CD4-positive, alpha-beta T cell (primary cell): ENCODE data around the gene BET1. TPM values are rescaled to one million over a fixed set of nuclear protein-coding genes. Genes with fewer than 3 reads are reported as not detected.

Source experiments
- ATAC-seq: fragments of 200-7000 bp; cut with Tn5 transposase; one replicate; pipeline ENCODE4 v1.10.0; 2022; ENCODE audit warnings: mild to moderate bottlenecking; ENCODE audit not compliant: poor library complexity
- CTCF ChIA-PET: fragments of 350-600 bp; sonication (Branson Sonifier 250); formaldehyde crosslinking; loops from one replicate; lab custom pipeline; 2021; ENCODE audit warnings: antibody characterized with exemption, inconsistent platforms; lab: Charles Lee
- POLR2A ChIA-PET: fragments of 350-600 bp; sonication (Branson Sonifier 250); formaldehyde crosslinking; loops from one replicate; lab custom pipeline; 2021; ENCODE audit warnings: antibody characterized with exemption, inconsistent platforms; lab: Charles Lee
- DNase-seq, 14 experiments: peaks; one replicate each; pipeline ENCODE4 v3.0.0-alpha.2; 2013 to 2020; ENCODE audit warnings: mixed read lengths in 2 of 14
- H3K27ac ChIP-seq, 2 donors: one replicate each; pipeline versions ENCODE4 v1.5.1 to v1.7.0; 2013; ENCODE audit warnings: low read length in 2 of 2, low read depth in 1 of 2, mild to moderate bottlenecking in 1 of 2
- H3K27me3 ChIP-seq, 2 experiments: 1 replicate in 1 of 2; 2 replicates in 1 of 2; pipeline versions ENCODE4 v1.6.1 to v1.7.0; 2013; ENCODE audit warnings: low read length in 2 of 2, control low read depth in 1 of 2, mild to moderate bottlenecking in 1 of 2, moderate library complexity in 1 of 2; ENCODE audit not compliant: insufficient read depth in 2 of 2, control insufficient read depth in 1 of 2
- H3K36me3 ChIP-seq: one replicate; pipeline ENCODE4 v1.6.1; 2013; ENCODE audit warnings: low read length, control low read depth; ENCODE audit not compliant: insufficient read depth
- H3K4me1 ChIP-seq: one replicate; pipeline ENCODE4 v1.6.1; 2013; ENCODE audit warnings: low read length, control low read depth; ENCODE audit not compliant: insufficient read depth
- H3K4me3 ChIP-seq: one replicate; pipeline ENCODE4 v1.5.1; 2013; ENCODE audit warnings: mild to moderate bottlenecking, low read length, moderate library complexity
- H3K9me3 ChIP-seq, 2 experiments: 1 replicate in 1 of 2; 2 replicates in 1 of 2; pipeline versions ENCODE4 v1.6.1 to v1.7.0; 2013; ENCODE audit warnings: low read length in 2 of 2, mild to moderate bottlenecking in 2 of 2, control low read depth in 1 of 2, moderate library complexity in 1 of 2; ENCODE audit not compliant: control insufficient read depth in 1 of 2, insufficient read depth in 1 of 2
- H3K27ac Mint-ChIP-seq: one replicate; pipeline ENCODE4 v1.8.0; 2020; ENCODE audit warnings: mixed read lengths
- H3K27me3 Mint-ChIP-seq: one replicate; pipeline ENCODE4 v1.8.0; 2021; ENCODE audit warnings: mixed read lengths
- H3K36me3 Mint-ChIP-seq: one replicate; pipeline ENCODE4 v1.8.0; 2021; ENCODE audit warnings: low read depth, mixed read lengths
- H3K4me1 Mint-ChIP-seq: one replicate; pipeline ENCODE4 v1.8.0; 2021; ENCODE audit warnings: low read depth, mixed read lengths
- H3K4me3 Mint-ChIP-seq: one replicate; pipeline ENCODE4 v1.8.0; 2020; ENCODE audit warnings: mild to moderate bottlenecking, mixed read lengths
- H3K9me3 Mint-ChIP-seq: one replicate; pipeline ENCODE4 v1.8.0; 2020; ENCODE audit warnings: mixed read lengths
- CTCF ChIP-seq: fragments of 200-600 bp; IDR thresholded peaks from one replicate; pipeline ENCODE4 v1.8.0; 2022; ENCODE audit warnings: antibody characterized with exemption, mild to moderate bottlenecking
- intact Hi-C, 2 experiments: fragments of 100-400 bp; cut with DNase I in 1 of 2; cut with micrococcal nuclease in 1 of 2; formaldehyde crosslinking; loops; one replicate each; pipeline versions ENCODE4 v1.15.1 to v1.9.0; 2023 to 2025; cut with DNase I, micrococcal nuclease
- total RNA-seq, 174 experiments: library from RNA in 2 of 174; stranded (reverse) in 2 of 174; gene quantifications; one replicate each; pipeline ENCODE4 v1.2.3 and lab custom pipeline; 2021 to 2026

The BET1 gene
- total RNA-seq, 2 experiments from 2014 or later = 7.4 to 9.5 TPM

- DNase-seq = no peak
- no peaks in the 10 kb centered on the region for H3K9me3 ChIP-seq
- Mint-ChIP-seq H3K27me3 (no peaks in the 10 kb centered on the region), H3K4me1 (no peaks in the 10 kb centered on the region), H3K36me3 (no peaks in the 10 kb centered on the region), H3K4me3 (no peak overlapping the region), H3K9me3 (no peaks in the 10 kb centered on the region), H3K27ac (no peak overlapping the region)
- TF ChIP-seq CTCF = no peak
- no peaks in the 10 kb centered on the region for H3K27me3 ChIP-seq
- H3K4me3 ChIP-seq = no peak overlapping the region
- intact Hi-C loops = no loop called here
- no peaks in the 10 kb centered on the region for H3K36me3 ChIP-seq
- ChIA-PET POLR2A (no interaction called here), CTCF (no interaction called here)
- no peaks in the 10 kb centered on the region for H3K4me1 ChIP-seq
- no peak for ATAC-seq
- H3K27ac ChIP-seq = no peak overlapping the region
These were observed 32.0 kb downstream of the BET1 start for GRCh38 chr7:93972029-93972725.

- H3K27ac Mint-ChIP-seq = no peak overlapping the region
- no peak for ATAC-seq
These were observed 35.1 kb downstream of the BET1 start for GRCh38 chr7:93968911-93969620.

GRCh38 chr7:93964813-93965212, 39.3 kb downstream of the BET1 start:
- Mint-ChIP-seq H3K36me3 (no peaks in the 10 kb centered on the region), H3K9me3 (no peaks in the 10 kb centered on the region), H3K27ac (no peak overlapping the region), H3K4me3 (no peak overlapping the region), H3K27me3 (no peaks in the 10 kb centered on the region), H3K4me1 (no peaks in the 10 kb centered on the region)
- Histone ChIP-seq H3K36me3 (no peaks in the 10 kb centered on the region), H3K27ac (no peak overlapping the region), H3K27me3 (no peaks in the 10 kb centered on the region), H3K4me3 (no peak overlapping the region), H3K4me1 (no peaks in the 10 kb centered on the region), H3K9me3 (no peaks in the 10 kb centered on the region)
- ChIA-PET POLR2A (no interaction called here), CTCF (no interaction called here)
- intact Hi-C loops = no loop called here
- TF ChIP-seq CTCF = no peak
- DNase-seq (no peak), ATAC-seq (no peak)

More at GRCh38 chr7:93968911-93969620, 35.1 kb downstream of the BET1 start:
- no peaks in the 10 kb centered on the region for H3K27me3 Mint-ChIP-seq
- no peaks in the 10 kb centered on the region for H3K4me1 Mint-ChIP-seq
- no peak for TF ChIP-seq CTCF
- no peaks in the 10 kb centered on the region for H3K36me3 ChIP-seq
- no peaks in the 10 kb centered on the region for H3K9me3 ChIP-seq
- no peaks in the 10 kb centered on the region for H3K9me3 Mint-ChIP-seq
- no peak overlapping the region for H3K27ac ChIP-seq
- H3K4me3 Mint-ChIP-seq = no peak overlapping the region
- no peaks in the 10 kb centered on the region for H3K4me1 ChIP-seq
- intact Hi-C loops = no loop called here
- H3K4me3 ChIP-seq = no peak overlapping the region
- DNase-seq = no peak
- ChIA-PET CTCF (no interaction called here), POLR2A (no interaction called here)
- H3K27me3 ChIP-seq = no peaks in the 10 kb centered on the region
- H3K36me3 Mint-ChIP-seq = no peaks in the 10 kb centered on the region
